ENCODE measurements around the gene TRAPPC6A.

DNA sequence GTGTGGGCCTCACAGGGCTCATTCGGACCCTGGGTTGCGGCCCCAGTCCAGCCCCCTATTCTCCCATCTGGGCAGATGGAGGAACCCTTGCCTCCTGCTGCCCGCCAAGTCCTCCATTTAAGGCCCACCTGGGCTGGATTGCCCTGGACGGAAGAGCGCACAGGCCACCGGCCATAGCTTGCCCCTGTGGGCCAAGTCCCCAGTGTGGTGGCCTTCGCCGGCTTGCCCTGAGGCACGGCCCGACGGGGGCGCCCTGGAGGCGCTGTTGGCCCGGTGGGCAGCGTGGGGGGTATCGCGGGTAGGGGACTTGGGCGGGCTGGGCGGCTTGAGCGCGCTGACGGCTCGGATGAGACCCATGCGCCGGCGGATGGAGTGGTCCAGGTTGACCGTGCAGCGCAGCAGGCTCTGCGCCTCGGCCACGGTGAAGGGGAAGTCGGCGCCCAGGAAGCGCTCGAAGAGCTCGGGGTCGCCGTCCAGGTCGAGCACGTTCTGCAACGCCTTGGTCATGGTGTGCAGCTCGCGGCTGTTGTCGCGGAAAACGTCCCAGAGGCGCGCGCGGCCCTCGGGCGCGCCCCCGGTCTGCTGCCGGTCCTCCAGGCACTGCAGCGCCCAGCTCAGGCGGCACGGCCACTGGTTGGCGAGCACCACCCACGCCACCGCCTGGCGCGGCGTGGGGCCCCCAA lies 26.1 kb downstream of the TRAPPC6A start:
- TF ChIP-seq, protein P1, sequence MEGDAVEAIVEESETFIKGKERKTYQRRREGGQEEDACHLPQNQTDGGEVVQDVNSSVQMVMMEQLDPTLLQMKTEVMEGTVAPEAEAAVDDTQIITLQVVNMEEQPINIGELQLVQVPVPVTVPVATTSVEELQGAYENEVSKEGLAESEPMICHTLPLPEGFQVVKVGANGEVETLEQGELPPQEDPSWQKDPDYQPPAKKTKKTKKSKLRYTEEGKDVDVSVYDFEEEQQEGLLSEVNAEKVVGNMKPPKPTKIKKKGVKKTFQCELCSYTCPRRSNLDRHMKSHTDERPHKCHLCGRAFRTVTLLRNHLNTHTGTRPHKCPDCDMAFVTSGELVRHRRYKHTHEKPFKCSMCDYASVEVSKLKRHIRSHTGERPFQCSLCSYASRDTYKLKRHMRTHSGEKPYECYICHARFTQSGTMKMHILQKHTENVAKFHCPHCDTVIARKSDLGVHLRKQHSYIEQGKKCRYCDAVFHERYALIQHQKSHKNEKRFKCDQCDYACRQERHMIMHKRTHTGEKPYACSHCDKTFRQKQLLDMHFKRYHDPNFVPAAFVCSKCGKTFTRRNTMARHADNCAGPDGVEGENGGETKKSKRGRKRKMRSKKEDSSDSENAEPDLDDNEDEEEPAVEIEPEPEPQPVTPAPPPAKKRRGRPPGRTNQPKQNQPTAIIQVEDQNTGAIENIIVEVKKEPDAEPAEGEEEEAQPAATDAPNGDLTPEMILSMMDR (IDR thresholded peaks at IDR 0.05; ENCODE audit: low read length) = no peak
- no peak for TF ChIP-seq EZH2 (IDR thresholded peaks at IDR 0.05; ENCODE audit: borderline replicate concordance, low read length)

Data from OCI-LY1 (cell line).